Calu3 (cell line): ENCODE measurements around the gene GAS7. TPM values are rescaled to one million over a fixed set of nuclear protein-coding genes. Genes with fewer than 3 reads are reported as not detected.

Source experiments
- BruUV-seq: library from RNA; stranded (reverse); fragments of 400-500 nt; replicated peaks from 2 replicates; lab custom pipeline; 2021; lab: Mats Ljungman, UMichigan
- CTCF ChIA-PET: fragments of 300-600 bp; sonication (Branson Sonifier 250); formaldehyde crosslinking; loops from one replicate; lab custom pipeline; 2022; ENCODE audit warnings: antibody characterized with exemption; lab: Charles Lee
- DNase-seq: peaks from one replicate; pipeline ENCODE4 v3.0.0; 2022
- H3K27ac Mint-ChIP-seq: one replicate; pipeline ENCODE4 v1.8.0; 2022; ENCODE audit warnings: mixed read lengths; ENCODE audit not compliant: unreplicated experiment
- H3K27me3 Mint-ChIP-seq: one replicate; pipeline ENCODE4 v1.8.0; 2022; ENCODE audit warnings: mixed read lengths; ENCODE audit not compliant: unreplicated experiment
- H3K36me3 Mint-ChIP-seq: one replicate; pipeline ENCODE4 v1.8.0; 2022; ENCODE audit warnings: mild to moderate bottlenecking, moderate library complexity, mixed read lengths; ENCODE audit not compliant: insufficient read depth, unreplicated experiment
- H3K4me1 Mint-ChIP-seq: one replicate; pipeline ENCODE4 v1.8.0; 2022; ENCODE audit warnings: mild to moderate bottlenecking, low read depth, mixed read lengths; ENCODE audit not compliant: unreplicated experiment
- H3K4me3 Mint-ChIP-seq: one replicate; pipeline ENCODE4 v1.8.0; 2022; ENCODE audit warnings: mild to moderate bottlenecking, low read depth, moderate library complexity, mixed read lengths; ENCODE audit not compliant: unreplicated experiment
- H3K9me3 Mint-ChIP-seq: one replicate; pipeline ENCODE4 v1.8.0; 2022; ENCODE audit warnings: low read depth, mixed read lengths; ENCODE audit not compliant: unreplicated experiment
- intact Hi-C: fragments of 100-400 bp; cut with micrococcal nuclease; formaldehyde crosslinking; loops from one replicate; pipeline ENCODE4 v1.10.0; 2022; ENCODE audit not compliant: unreplicated experiment
- total RNA-seq: library from RNA; stranded (reverse); gene quantifications from 2 replicates; pipeline ENCODE4 v1.2.3, GENCODE V29; 2022
- TF ChIP-seq, protein P1 (sequence below): fragments of 200-600 bp; IDR thresholded peaks from one replicate; pipeline ENCODE4 v1.8.0; 2022; ENCODE audit warnings: antibody characterized with exemption; ENCODE audit not compliant: unreplicated experiment

The GAS7 gene
- total RNA-seq, 1 experiment from 2014 or later, result 0.42 TPM

DNA sequence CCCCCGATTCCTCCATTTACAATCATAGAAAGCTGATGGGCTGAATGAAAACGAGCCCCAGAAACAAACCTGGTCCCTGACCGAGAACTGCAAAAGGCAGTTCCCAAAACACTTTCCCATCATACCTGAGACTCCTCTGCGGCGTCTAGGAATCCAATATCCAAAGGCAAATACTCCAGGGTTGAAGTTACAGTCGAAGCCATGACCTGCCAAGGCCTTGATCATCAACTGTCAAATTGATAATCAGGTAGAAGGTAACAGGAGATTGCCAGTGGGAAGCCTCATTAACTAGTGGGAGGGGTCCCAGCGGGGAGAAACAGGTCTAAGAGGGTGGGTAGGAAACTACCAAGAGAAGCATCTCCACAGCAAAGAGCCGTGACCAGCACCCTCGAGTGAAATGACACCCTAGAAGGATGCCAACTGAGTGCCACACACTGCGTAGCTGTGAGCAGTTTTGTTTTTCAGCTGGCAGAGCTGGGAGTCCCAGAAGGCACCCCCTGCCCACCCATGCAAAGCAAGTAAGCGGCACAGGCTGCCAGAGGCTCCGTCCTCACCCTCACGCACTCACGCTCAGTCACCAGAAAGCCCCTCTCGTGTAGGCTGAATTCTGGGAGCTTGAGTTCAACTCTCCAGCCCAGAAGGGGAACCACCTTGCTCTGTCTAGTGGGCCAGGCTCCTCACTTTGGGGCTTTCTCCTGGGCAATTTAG, 146.1 kb downstream of the GAS7 start:
- no peak overlapping the region for H3K4me3 Mint-ChIP-seq
- no peak overlapping the region for H3K27ac Mint-ChIP-seq
- no peaks in the 10 kb centered on the region for H3K9me3 Mint-ChIP-seq
- H3K27me3 Mint-ChIP-seq, result peaks cover 17% of the 10 kb centered on the region
- no peak for DNase-seq
- TF ChIP-seq, protein P1, sequence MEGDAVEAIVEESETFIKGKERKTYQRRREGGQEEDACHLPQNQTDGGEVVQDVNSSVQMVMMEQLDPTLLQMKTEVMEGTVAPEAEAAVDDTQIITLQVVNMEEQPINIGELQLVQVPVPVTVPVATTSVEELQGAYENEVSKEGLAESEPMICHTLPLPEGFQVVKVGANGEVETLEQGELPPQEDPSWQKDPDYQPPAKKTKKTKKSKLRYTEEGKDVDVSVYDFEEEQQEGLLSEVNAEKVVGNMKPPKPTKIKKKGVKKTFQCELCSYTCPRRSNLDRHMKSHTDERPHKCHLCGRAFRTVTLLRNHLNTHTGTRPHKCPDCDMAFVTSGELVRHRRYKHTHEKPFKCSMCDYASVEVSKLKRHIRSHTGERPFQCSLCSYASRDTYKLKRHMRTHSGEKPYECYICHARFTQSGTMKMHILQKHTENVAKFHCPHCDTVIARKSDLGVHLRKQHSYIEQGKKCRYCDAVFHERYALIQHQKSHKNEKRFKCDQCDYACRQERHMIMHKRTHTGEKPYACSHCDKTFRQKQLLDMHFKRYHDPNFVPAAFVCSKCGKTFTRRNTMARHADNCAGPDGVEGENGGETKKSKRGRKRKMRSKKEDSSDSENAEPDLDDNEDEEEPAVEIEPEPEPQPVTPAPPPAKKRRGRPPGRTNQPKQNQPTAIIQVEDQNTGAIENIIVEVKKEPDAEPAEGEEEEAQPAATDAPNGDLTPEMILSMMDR, result no peak
- intact Hi-C loops, result no loop called here
- H3K36me3 Mint-ChIP-seq, result no peaks in the 10 kb centered on the region
- CTCF ChIA-PET, result no interaction called here
- BruUV-seq, result no TSS peak
- no peaks in the 10 kb centered on the region for H3K4me1 Mint-ChIP-seq

DNA sequence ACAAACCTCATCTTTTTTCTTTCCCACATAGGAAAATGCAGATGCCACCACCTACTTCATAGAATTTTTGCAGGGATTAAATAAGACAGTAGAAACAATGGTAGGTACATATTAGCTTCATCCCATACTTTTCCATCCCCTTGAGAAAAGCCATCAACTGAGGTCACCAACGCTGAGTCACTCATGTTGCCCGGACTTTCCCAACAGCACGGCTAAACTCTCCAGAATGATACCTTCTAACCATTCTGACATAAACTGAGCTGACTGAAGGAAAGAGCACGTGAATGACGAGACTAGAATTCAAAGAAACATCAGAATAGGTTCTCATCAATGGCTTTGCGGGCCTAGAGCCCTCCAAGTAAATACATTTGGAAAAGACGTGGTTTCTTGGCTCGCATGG, 147.3 kb downstream of the GAS7 start:
- intact Hi-C loops, result no loop called here
- Mint-ChIP-seq H3K27ac (no peak overlapping the region), H3K4me1 (no peaks in the 10 kb centered on the region), H3K36me3 (no peaks in the 10 kb centered on the region), H3K27me3 (peaks cover 17% of the 10 kb centered on the region), H3K4me3 (no peak overlapping the region), H3K9me3 (no peaks in the 10 kb centered on the region)
- TF ChIP-seq, protein P1, result no peak
- BruUV-seq, result no TSS peak
- CTCF ChIA-PET, result no interaction called here
- DNase-seq, result no peak

DNA sequence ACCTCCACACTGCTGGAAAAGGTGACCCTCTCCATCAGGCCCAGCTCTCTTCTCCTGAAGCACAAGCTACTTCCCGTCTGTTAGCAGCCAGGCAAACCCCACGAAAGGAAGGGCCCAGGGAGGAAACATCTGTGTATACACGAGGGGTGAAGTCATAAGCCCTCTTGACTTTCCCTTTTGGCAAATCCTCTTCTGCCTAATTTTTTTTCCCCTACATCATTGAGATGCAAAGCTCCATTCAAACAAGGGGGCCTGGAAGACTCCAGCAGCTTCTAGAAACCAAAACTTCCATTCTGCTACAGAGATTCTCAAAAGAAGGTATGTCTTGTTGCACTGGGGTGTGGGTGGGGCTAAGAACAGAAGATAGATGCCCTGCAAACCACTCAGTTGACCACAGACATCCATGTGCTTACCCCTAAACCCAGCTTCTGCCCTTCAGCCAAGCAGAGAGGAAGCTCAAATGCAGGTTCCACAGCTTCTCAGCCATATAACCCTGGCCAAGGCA, 147.8 kb downstream of the GAS7 start:
- CTCF ChIA-PET, result no interaction called here
- TF ChIP-seq, protein P1, result no peak
- no peaks in the 10 kb centered on the region for H3K4me1 Mint-ChIP-seq
- intact Hi-C loops, result no loop called here
- no peaks in the 10 kb centered on the region for H3K36me3 Mint-ChIP-seq
- H3K27ac Mint-ChIP-seq, result no peak overlapping the region
- no TSS peak for BruUV-seq
- no peaks in the 10 kb centered on the region for H3K9me3 Mint-ChIP-seq
- H3K27me3 Mint-ChIP-seq, result peaks cover 15% of the 10 kb centered on the region
- no peak overlapping the region for H3K4me3 Mint-ChIP-seq
- no peak for DNase-seq

DNA sequence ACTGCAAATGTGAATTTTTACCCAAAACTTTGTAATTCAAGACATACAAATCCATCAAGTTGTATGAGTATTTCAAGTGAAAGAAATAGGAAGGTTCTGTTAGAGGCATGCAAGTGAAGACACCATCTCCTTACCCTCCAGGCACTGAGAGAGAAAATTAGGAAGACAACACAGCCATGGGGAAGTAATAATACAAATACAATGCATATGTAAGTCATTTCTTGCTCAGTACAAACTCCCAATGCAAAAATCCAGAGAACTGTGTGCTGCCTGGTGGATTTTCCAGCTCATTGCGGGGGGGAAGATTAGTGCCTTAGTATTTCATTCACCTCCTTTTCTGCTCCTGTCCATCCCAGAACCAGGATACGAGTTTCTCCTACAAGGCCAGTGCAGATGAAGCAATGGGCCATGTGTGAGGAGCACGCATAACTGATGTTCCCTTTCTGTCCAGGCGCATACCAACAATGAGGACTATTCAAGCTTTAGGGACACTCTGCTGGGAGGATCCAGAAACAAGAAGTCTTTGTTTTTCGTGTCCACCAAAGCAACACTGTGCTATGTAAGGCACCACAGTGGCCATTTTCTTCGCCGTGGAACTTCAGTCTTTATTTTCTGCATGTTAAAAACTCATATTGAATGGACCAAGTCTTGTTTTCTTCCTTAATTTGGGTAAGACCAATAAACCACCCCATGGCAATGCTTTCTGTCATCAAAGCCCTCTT, 149.6 kb downstream of the GAS7 start:
- no peak overlapping the region for H3K4me3 Mint-ChIP-seq
- TF ChIP-seq, protein P1, result no peak
- intact Hi-C loops, result no loop called here
- H3K36me3 Mint-ChIP-seq, result no peaks in the 10 kb centered on the region
- no peak for DNase-seq
- H3K27ac Mint-ChIP-seq, result no peak overlapping the region
- H3K27me3 Mint-ChIP-seq, result no peaks in the 10 kb centered on the region
- CTCF ChIA-PET, result no interaction called here
- no peaks in the 10 kb centered on the region for H3K9me3 Mint-ChIP-seq
- no peaks in the 10 kb centered on the region for H3K4me1 Mint-ChIP-seq
- BruUV-seq, result no TSS peak
